Measurements from ENCODE around the gene HOGA1. TPM values are rescaled to one million over a fixed set of nuclear protein-coding genes. Genes with fewer than 3 reads are reported as not detected.

The HOGA1 gene
- total and polyA plus RNA-seq, 2 of the 13 experiments (the other 11 are each of a cell fraction or from before 2014, with no cell fraction given) = 7.6 to 19.5 TPM

GRCh38 chr10:97546456-97547270 is 37.5 kb upstream of the HOGA1 start (continued):
- TF ChIP-seq JARID2 (CRISPR knock-in tag; IDR thresholded peaks at IDR 0.05; ENCODE audit: insufficient replicate concordance) = no peak
- TF ChIP-seq ZNF530 (CRISPR knock-in tag; IDR thresholded peaks at IDR 0.05; ENCODE audit: low read depth) = no peak

GRCh38 chr10:97547271-97547600 is 37.0 kb upstream of the HOGA1 start:
- H3K27me3 ChIP-seq (ENCODE audit: control insufficient read depth in 1 of 2, insufficient read depth in 2 of 2, low read length in 2 of 2) = no peaks in the 10 kb centered on the region
- no peak for FAIRE-seq
- in situ Hi-C loops (cut with HindIII; ENCODE audit: extremely low pct_ligation_motif_present, low pct_unique_long_range_greater_than_20kb) (no loop called here), intact Hi-C loops (cut with micrococcal nuclease; ENCODE audit: unreplicated experiment) (no loop called here)
- no peak overlapping the region for H3K4me3 ChIP-seq (replicated peaks in 1 of 3; ENCODE audit: insufficient read depth in 1 of 3, low read depth in 2 of 3, low read length in 3 of 3)
- no peak overlapping the region for H3K27ac ChIP-seq (ENCODE audit: extremely low read length, insufficient read depth, low read length)
- CTCF ChIA-PET (ENCODE audit: low intra/inter-chr PET ratio, low total read pairs) = no interaction called here
- no peaks in the 10 kb centered on the region for H4K20me1 ChIP-seq (ENCODE audit: insufficient read depth, low read length)
- BruUV-seq (replicated peaks) = no TSS peak
- POLR2A ChIA-PET = no interaction called here
- H3K9me3 ChIP-seq (ENCODE audit: low read length) = no peaks in the 10 kb centered on the region
- 95% methylated on average over 4 of the region's 4 CpGs for WGBS (ENCODE audit: low lambda C conversion rate)
- no peak for ATAC-seq
- no peaks in the 10 kb centered on the region for H3K79me2 ChIP-seq (ENCODE audit: insufficient read depth, low read length)
- H3K9ac ChIP-seq (ENCODE audit: insufficient read depth, low read depth, low read length) = no peak overlapping the region
- no peak for DNase-seq (ENCODE audit: low spot score)
- no peak overlapping the region for H2AFZ ChIP-seq (ENCODE audit: low read length)
- no peak for TF ChIP-seq ZNF33A (CRISPR knock-in tag; IDR thresholded peaks at IDR 0.05; ENCODE audit: borderline replicate concordance)
- TF ChIP-seq YEATS2 (CRISPR knock-in tag; IDR thresholded peaks at IDR 0.05; ENCODE audit: borderline replicate concordance) = no peak
- no peak for TF ChIP-seq RFXANK (CRISPR knock-in tag; IDR thresholded peaks at IDR 0.05)
- TF ChIP-seq ZBTB3 (CRISPR knock-in tag; IDR thresholded peaks at IDR 0.05; ENCODE audit: borderline replicate concordance, low read depth) = no peak
- TF ChIP-seq SMYD3 (CRISPR knock-in tag; IDR thresholded peaks at IDR 0.05) = no peak
- no peak for TF ChIP-seq HDAC2 (CRISPR knock-in tag; IDR thresholded peaks at IDR 0.05)
- no peak for TF ChIP-seq ATF3 (CRISPR knock-in tag; IDR thresholded peaks at IDR 0.05)
- TF ChIP-seq TAF15 (IDR thresholded peaks at IDR 0.05; ENCODE audit: low read depth, low read length, poor library complexity, severe bottlenecking) = no peak
- no peak for TF ChIP-seq PRPF4 (IDR thresholded peaks at IDR 0.05; ENCODE audit: low read depth, low read length, poor library complexity, severe bottlenecking)
- TF ChIP-seq FOSL1 (CRISPR knock-in tag; IDR thresholded peaks at IDR 0.05; ENCODE audit: borderline replicate concordance) = no peak
- no peak for TF ChIP-seq ARNT (IDR thresholded peaks at IDR 0.05)
- no peak for TF ChIP-seq TFAP4 (IDR thresholded peaks at IDR 0.05; ENCODE audit: borderline replicate concordance, low read depth)
- no peak for TF ChIP-seq ZNF317 (CRISPR knock-in tag; IDR thresholded peaks at IDR 0.05)
- TF ChIP-seq ZNF326 (CRISPR knock-in tag; IDR thresholded peaks at IDR 0.05; ENCODE audit: borderline replicate concordance) = no peak
- TF ChIP-seq ZNF513 (CRISPR knock-in tag; conservative IDR thresholded peaks at IDR 0.05) = no peak
- peaks cover 38% of the 10 kb centered on the region for H3K4me1 ChIP-seq (ENCODE audit: insufficient read depth, low read length)
- no peak overlapping the region for H3K4me2 ChIP-seq (ENCODE audit: low read depth, low read length)
- H3K36me3 ChIP-seq (replicated peaks in 1 of 2; ENCODE audit: control insufficient read depth in 1 of 2, insufficient read depth in 2 of 2, low read length in 2 of 2) = no peaks in the 10 kb centered on the region

Measured in HepG2 (cell line).